ENCODE measurements around the gene NID1.

DNA sequence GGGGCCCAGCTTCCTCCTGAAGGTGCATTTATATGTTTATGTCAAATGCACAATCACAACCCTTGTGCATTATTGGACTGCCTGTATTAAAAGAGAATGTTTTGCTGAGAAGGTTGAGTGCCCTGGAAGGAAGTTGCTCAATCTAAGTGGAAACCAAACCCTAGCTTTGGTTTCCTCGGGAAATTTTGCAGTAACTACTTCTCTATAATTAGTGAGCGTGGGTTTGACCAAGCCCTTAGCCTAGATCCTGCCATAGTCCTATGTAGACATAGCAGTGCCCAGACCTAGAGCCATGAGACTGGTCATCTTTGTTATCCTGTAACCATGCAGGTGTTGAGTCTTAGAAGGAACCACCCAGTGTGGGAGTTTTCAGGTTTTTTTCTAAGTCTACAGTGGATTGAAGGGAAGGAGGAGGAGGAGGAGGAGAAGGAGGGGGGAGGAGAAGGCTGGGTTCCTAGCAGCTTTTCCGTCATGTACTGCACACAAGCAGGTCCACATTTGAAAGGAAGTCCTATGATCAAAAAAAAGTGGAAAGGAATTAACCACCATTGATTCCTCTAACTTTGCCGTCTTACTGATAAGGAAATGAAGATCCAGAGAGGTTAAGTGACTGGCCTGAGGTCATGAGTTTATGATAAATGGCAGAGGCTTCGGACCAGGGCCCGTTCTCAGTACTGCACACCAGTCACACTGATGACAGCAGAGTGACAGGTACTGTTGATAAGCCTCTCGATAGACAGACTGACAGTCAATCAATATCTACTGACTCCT, 126.0 kb downstream of the NID1 start:
- TF ChIP-seq EZH2 (IDR thresholded peaks at IDR 0.05; ENCODE audit: insufficient read depth, poor library complexity, severe bottlenecking) (no peak), EZH2phosphoT487 (IDR thresholded peaks at IDR 0.05; ENCODE audit: insufficient read depth, low read depth) (no peak)
